ENCODE measurements around the gene EHBP1.

Gene EHBP1

GRCh38 chr2:62824388-62824787, 118.9 kb downstream of the EHBP1 start:
- no peak for TF ChIP-seq ZBTB7A (IDR thresholded peaks at IDR 0.05; ENCODE audit: low read depth)
- no peak for TF ChIP-seq TAF1 (IDR thresholded peaks at IDR 0.05; ENCODE audit: low read depth)
- TF ChIP-seq MAX (IDR thresholded peaks at IDR 0.05) = no peak
- no peak for TF ChIP-seq USF1 (IDR thresholded peaks at IDR 0.05)
- TF ChIP-seq NFIC (IDR thresholded peaks at IDR 0.05) = no peak
- TF ChIP-seq, protein P1, sequence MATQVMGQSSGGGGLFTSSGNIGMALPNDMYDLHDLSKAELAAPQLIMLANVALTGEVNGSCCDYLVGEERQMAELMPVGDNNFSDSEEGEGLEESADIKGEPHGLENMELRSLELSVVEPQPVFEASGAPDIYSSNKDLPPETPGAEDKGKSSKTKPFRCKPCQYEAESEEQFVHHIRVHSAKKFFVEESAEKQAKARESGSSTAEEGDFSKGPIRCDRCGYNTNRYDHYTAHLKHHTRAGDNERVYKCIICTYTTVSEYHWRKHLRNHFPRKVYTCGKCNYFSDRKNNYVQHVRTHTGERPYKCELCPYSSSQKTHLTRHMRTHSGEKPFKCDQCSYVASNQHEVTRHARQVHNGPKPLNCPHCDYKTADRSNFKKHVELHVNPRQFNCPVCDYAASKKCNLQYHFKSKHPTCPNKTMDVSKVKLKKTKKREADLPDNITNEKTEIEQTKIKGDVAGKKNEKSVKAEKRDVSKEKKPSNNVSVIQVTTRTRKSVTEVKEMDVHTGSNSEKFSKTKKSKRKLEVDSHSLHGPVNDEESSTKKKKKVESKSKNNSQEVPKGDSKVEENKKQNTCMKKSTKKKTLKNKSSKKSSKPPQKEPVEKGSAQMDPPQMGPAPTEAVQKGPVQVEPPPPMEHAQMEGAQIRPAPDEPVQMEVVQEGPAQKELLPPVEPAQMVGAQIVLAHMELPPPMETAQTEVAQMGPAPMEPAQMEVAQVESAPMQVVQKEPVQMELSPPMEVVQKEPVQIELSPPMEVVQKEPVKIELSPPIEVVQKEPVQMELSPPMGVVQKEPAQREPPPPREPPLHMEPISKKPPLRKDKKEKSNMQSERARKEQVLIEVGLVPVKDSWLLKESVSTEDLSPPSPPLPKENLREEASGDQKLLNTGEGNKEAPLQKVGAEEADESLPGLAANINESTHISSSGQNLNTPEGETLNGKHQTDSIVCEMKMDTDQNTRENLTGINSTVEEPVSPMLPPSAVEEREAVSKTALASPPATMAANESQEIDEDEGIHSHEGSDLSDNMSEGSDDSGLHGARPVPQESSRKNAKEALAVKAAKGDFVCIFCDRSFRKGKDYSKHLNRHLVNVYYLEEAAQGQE (IDR thresholded peaks at IDR 0.05; ENCODE audit: low read depth) = no peak
- TF ChIP-seq YY1 (IDR thresholded peaks at IDR 0.05; ENCODE audit: low read depth) = no peak
- TF ChIP-seq CREB1 (IDR thresholded peaks at IDR 0.05; ENCODE audit: low read depth) = no peak
- TF ChIP-seq CEBPB (IDR thresholded peaks at IDR 0.05) = no peak
- no peak for TF ChIP-seq RAD21 (IDR thresholded peaks at IDR 0.05; ENCODE audit: low read depth)
- TF ChIP-seq FOXM1 (IDR thresholded peaks at IDR 0.05; ENCODE audit: borderline replicate concordance, low read depth) = no peak
- TF ChIP-seq TCF12 (IDR thresholded peaks at IDR 0.05; ENCODE audit: low read depth) = no peak
- TF ChIP-seq EP300 (IDR thresholded peaks at IDR 0.05; ENCODE audit: borderline replicate concordance) = no peak
- no peak for TF ChIP-seq TEAD4 (IDR thresholded peaks at IDR 0.05)
- no peak for TF ChIP-seq EGR1 (IDR thresholded peaks at IDR 0.05)

DNA sequence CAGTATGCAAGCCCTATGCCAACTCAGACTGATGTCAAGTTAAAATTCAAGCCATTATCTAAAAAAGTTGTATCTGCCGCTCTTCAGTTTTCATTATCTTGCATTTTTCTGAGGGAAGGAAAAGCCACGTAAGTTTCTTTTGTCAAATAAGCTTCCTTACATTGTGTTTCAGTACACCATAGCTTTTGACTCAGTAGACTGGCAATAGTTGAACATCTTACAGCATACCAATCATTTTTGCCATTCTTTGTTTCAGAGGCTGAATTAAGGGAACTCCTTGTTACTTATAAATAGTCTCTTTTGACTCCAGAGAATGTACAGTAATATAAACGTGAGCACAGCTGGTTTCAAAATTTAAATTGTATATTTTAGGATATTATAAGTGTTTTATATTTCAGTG, 120.6 kb downstream of the EHBP1 start:
- TF ChIP-seq YY1 (IDR thresholded peaks at IDR 0.05; ENCODE audit: low read depth) (no peak), EP300 (IDR thresholded peaks at IDR 0.05; ENCODE audit: borderline replicate concordance) (no peak), CREB1 (IDR thresholded peaks at IDR 0.05; ENCODE audit: low read depth) (no peak), TEAD4 (IDR thresholded peaks at IDR 0.05) (peak; percentile 64)

DNA sequence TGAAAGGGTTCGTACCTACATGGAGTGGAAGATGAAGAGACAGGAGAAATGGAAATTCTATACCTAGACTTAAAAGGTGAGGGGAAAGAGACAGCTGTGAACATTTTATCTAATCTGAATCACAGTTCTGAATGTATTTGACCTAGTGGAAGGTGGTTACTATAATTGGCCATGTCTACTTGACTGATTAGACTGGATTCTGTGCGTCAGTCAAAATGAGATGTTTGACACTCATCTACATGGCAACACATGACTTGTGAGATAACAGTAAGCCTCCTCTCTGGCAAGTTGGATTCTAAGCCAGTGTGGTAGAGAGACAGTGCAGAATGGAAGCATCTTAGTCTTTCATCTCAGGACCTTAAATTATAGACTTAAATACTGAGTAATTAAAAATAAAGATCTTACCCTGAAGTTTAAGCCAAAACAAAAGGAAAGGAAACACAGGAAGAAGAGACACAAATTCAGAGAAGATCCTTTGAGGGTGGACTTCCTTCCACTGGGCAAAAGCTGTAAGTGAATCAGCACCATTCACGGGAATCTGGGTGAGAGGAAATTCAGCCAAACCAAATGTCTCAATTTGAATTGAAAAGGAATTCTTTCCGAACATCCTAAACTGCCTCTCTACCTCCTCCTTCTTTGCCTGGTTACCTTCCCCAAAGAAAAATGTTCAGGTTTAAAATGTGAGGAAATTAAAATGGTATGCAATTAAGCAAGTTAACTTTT, 121.6 kb downstream of the EHBP1 start:
- TF ChIP-seq EP300 (IDR thresholded peaks at IDR 0.05; ENCODE audit: borderline replicate concordance) (no peak), FOXM1 (IDR thresholded peaks at IDR 0.05; ENCODE audit: borderline replicate concordance, low read depth) (no peak), TAF1 (IDR thresholded peaks at IDR 0.05; ENCODE audit: low read depth) (no peak), CEBPB (IDR thresholded peaks at IDR 0.05) (no peak), ZBTB7A (IDR thresholded peaks at IDR 0.05; ENCODE audit: low read depth) (no peak), CREB1 (IDR thresholded peaks at IDR 0.05; ENCODE audit: low read depth) (no peak), MAX (IDR thresholded peaks at IDR 0.05) (no peak), NFIC (IDR thresholded peaks at IDR 0.05) (no peak), YY1 (IDR thresholded peaks at IDR 0.05; ENCODE audit: low read depth) (no peak), TCF12 (IDR thresholded peaks at IDR 0.05; ENCODE audit: low read depth) (no peak), EGR1 (IDR thresholded peaks at IDR 0.05) (no peak), USF1 (IDR thresholded peaks at IDR 0.05) (no peak), TEAD4 (IDR thresholded peaks at IDR 0.05) (no peak), RAD21 (IDR thresholded peaks at IDR 0.05; ENCODE audit: low read depth) (no peak)
- TF ChIP-seq, protein P1 (IDR thresholded peaks at IDR 0.05; ENCODE audit: low read depth) = no peak

DNA sequence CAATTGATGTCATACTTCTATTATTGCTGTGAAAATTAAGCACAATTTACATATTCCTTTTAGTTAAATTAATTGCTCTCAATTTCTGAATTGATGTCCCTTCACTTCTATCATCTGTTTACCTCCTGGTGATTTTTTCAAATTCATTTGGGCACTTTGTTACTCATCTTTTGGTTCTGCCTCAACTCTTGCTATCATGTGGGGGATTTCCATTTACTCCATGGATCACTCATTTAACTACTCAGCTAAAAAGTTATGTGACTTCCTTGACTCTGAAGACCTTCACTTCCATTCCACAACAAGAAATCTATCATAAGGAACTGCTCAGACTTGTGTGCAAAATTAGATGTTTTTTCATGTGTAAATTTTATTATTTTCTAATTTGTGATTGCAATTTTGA, 126.2 kb downstream of the EHBP1 start:
- TF ChIP-seq RAD21 (IDR thresholded peaks at IDR 0.05; ENCODE audit: low read depth) = no peak
- TF ChIP-seq, protein P1 (IDR thresholded peaks at IDR 0.05; ENCODE audit: low read depth) = no peak
- TF ChIP-seq FOXM1 (IDR thresholded peaks at IDR 0.05; ENCODE audit: borderline replicate concordance, low read depth) = no peak
- no peak for TF ChIP-seq ZBTB7A (IDR thresholded peaks at IDR 0.05; ENCODE audit: low read depth)
- no peak for TF ChIP-seq CREB1 (IDR thresholded peaks at IDR 0.05; ENCODE audit: low read depth)
- TF ChIP-seq TAF1 (IDR thresholded peaks at IDR 0.05; ENCODE audit: low read depth) = no peak
- TF ChIP-seq YY1 (IDR thresholded peaks at IDR 0.05; ENCODE audit: low read depth) = no peak
- no peak for TF ChIP-seq MAX (IDR thresholded peaks at IDR 0.05)
- TF ChIP-seq CEBPB (IDR thresholded peaks at IDR 0.05) = no peak
